Lower leg skin (tissue), 4 donors: Measurements from ENCODE around the gene ZFYVE26. TPM values are rescaled to one million over a fixed set of nuclear protein-coding genes. Genes with fewer than 3 reads are reported as not detected.

Experiments
- DNase-seq, 2 donors: peaks; one replicate each; pipeline ENCODE4 v3.0.0-alpha.2; 2019; ENCODE audit warnings: low spot score in 2 of 2
- H3K4me3 ChIP-seq: fragments of 200-600 bp; sonication (generic); 2 replicates; pipeline ENCODE4 v1.5.1; 2017; ENCODE audit warnings: mild to moderate bottlenecking, low read depth; ENCODE audit not compliant: poor library complexity, severe bottlenecking
- POLR2A ChIP-seq, 2 donors: fragments of 450-650 bp; IDR thresholded peaks; one replicate each; pipeline ENCODE4 v1.6.1; 2016 to 2017; ENCODE audit warnings: antibody characterized with exemption in 2 of 2, mild to moderate bottlenecking in 1 of 2, moderate library complexity in 1 of 2
- WGBS, 2 donors: methylation state at CpG; one replicate each; pipeline ENCODE4 v1.1.5; 2018; 5-methylcytosine and 5-hydroxymethylcytosine counted together
- intact Hi-C: fragments of 100-400 bp; cut with DNase I; formaldehyde crosslinking; loops from one replicate; pipeline ENCODE4 v1.15.0; 2023; ENCODE audit warnings: low total_unique reads
- total RNA-seq, 4 donors: library from RNA; depleted of rRNA; stranded (reverse); fragments of >200 nt; gene quantifications; one replicate each; pipeline ENCODE4 v1.1.0, GENCODE V29; 2016
- TF ChIP-seq, protein P1 (sequence below), 3 donors: fragments of 450-650 bp; IDR thresholded peaks; one replicate each; pipeline ENCODE4 v1.5.1; 2016; ENCODE audit warnings: antibody characterized with exemption in 3 of 3, mild to moderate bottlenecking in 3 of 3, moderate library complexity in 2 of 3

Gene ZFYVE26
- 10 to 100 TPM; 13.0 to 34.6 (median 21.8) TPM for total RNA-seq

DNA sequence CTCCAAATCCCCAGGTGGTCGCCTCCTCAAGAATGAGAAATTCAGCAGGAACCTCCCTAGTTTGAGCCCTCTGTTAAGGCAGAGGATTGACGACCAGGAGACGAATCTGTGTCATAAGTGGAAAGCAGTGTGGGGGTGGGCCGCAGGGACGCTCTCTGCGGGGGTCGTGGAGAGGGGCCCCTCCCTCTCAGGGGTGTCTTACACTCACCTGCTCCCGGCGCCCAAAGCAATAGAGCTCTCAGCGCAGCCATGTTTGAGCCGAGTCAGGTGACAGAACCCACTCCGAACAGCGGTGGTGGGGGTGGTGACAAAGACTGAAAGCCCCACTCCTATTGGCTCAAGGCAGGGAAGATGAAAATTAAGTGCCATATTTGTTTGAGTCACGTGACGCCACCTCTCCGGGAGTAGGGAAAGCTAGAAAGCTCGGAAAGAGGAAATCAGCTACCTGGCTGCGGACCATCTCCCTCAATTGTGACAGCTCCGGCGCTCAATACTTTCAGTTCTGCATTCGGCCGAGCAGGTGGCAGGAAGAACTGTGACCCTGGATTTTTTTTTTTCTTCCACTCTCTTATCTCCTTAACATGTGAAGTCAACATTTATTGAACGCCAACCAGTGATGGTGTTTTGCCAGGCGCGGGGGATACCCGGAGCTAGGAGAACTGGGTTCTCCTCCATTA is at the start of gene ZFYVE26:
Gene ZFYVE26, minus strand, starts transcription at position 265 of the 677 bp plus-strand sequence. CDS start 627 bp downstream, outside the sequence.
- peak; percentile 97 to 98 for DNase-seq
- TF ChIP-seq, protein P1, sequence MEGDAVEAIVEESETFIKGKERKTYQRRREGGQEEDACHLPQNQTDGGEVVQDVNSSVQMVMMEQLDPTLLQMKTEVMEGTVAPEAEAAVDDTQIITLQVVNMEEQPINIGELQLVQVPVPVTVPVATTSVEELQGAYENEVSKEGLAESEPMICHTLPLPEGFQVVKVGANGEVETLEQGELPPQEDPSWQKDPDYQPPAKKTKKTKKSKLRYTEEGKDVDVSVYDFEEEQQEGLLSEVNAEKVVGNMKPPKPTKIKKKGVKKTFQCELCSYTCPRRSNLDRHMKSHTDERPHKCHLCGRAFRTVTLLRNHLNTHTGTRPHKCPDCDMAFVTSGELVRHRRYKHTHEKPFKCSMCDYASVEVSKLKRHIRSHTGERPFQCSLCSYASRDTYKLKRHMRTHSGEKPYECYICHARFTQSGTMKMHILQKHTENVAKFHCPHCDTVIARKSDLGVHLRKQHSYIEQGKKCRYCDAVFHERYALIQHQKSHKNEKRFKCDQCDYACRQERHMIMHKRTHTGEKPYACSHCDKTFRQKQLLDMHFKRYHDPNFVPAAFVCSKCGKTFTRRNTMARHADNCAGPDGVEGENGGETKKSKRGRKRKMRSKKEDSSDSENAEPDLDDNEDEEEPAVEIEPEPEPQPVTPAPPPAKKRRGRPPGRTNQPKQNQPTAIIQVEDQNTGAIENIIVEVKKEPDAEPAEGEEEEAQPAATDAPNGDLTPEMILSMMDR (IDR thresholded peaks at IDR 0.05), result no peak
- no peak for TF ChIP-seq POLR2A (IDR thresholded peaks at IDR 0.05)
- 0 to 1% methylated on average over 26 of the region's 26 CpGs for WGBS, 2 donors
- intact Hi-C loops, result no loop called here
- H3K4me3 ChIP-seq, result peak within 1 kb of the TSS; percentile 45

GRCh38 chr14:67863223-67863622 is 46.8 kb upstream of the ZFYVE26 start:
- H3K4me3 ChIP-seq, result no peak overlapping the region
- intact Hi-C loops, result no loop called here
- 92% methylated on average over 2 of the region's 2 CpGs for WGBS, 2 donors
- no peak for TF ChIP-seq POLR2A (IDR thresholded peaks at IDR 0.05)
- TF ChIP-seq, protein P1 (IDR thresholded peaks at IDR 0.05), result no peak
- DNase-seq, result no peak

DNA sequence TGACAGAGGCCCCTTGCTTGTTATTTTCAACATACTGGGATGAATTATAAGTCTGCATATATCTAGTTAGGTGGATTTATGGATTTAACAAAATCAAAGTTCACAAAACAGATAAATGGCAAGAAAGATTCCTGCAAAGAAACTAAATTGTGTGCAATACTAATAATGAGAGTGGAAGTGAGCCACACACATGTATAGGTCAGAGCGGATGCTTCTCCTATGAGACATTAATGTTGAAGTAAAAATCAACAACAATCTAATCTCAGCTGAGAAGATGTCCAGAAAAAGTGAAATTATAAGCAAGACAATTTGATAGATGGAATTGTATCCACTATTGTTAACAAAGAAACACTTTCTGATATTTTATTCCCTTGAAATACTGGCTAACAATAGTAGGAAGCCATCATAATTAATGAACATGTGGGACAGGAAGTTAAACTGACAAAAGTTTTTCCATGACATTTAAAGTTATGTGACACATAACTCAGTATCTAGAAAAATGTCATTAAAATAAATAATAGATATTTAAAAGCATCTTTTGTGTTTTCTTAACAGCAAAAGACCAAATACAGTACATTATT is 42.9 kb upstream of the ZFYVE26 start:
- no peak for TF ChIP-seq POLR2A (IDR thresholded peaks at IDR 0.05)
- TF ChIP-seq, protein P1 (IDR thresholded peaks at IDR 0.05), result no peak
- intact Hi-C loops, result no loop called here
- no peak for DNase-seq
- H3K4me3 ChIP-seq, result no peak overlapping the region
- WGBS, 2 donors, result 84 to 86% methylated on average over 1 of the region's 1 CpG

GRCh38 chr14:67857778-67858350 is 41.5 kb upstream of the ZFYVE26 start:
- H3K4me3 ChIP-seq, result no peak overlapping the region
- intact Hi-C loops, result no loop called here
- TF ChIP-seq POLR2A (IDR thresholded peaks at IDR 0.05), result no peak
- TF ChIP-seq, protein P1 (IDR thresholded peaks at IDR 0.05), result no peak
- 89 to 94% methylated on average over 20 of the region's 20 CpGs for WGBS, 2 donors
- no peak for DNase-seq

GRCh38 chr14:67856827-67857226 is 40.4 kb upstream of the ZFYVE26 start:
- 76 to 78% methylated on average over 2 of the region's 2 CpGs for WGBS, 2 donors
- intact Hi-C loops, result no loop called here

More at GRCh38 chr14:67856827-67857226, 40.4 kb upstream of the ZFYVE26 start:
- no peak for TF ChIP-seq POLR2A (IDR thresholded peaks at IDR 0.05)
- TF ChIP-seq, protein P1 (IDR thresholded peaks at IDR 0.05), result no peak
- no peak overlapping the region for H3K4me3 ChIP-seq
- no peak for DNase-seq
